ENCODE results near the gene KRTAP1-5. TPM values are rescaled to one million over a fixed set of nuclear protein-coding genes. Genes with fewer than 3 reads are reported as not detected.
"Not testable (repeated sequence)": the region's sequence is repeated elsewhere in the genome, so short reads cannot be mapped to it uniquely, and the experiment has no call there.

The KRTAP1-5 gene
- total RNA-seq, 2 donors from 2014 or later = not detected

DNA sequence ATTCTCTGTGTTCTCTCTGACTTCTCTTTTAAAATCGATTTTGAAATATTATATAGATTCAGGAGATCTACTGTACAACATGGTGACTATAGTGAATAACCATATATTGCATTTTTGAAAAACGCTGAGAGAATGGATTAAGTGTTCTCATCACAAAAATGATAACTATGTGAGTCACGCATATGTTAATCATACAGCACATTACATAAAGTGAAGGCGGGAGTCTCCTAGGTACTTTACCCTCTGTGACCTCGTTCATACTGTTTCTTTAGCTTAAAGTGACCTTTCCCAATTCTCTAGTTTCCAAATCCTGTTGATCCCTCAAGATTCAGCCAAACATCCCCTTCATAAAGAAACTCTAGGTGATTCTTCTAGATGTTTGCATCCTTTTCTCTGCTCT, 24.2 kb downstream of the KRTAP1-5 start:
- Mint-ChIP-seq H3K9me3 (no peaks in the 10 kb centered on the region), H3K4me1 (no peaks in the 10 kb centered on the region), H3K27me3 (ENCODE audit: insufficient read depth) (no peaks in the 10 kb centered on the region), H3K36me3 (ENCODE audit: low read depth) (no peaks in the 10 kb centered on the region), H3K4me3 (no peak overlapping the region), H3K27ac (no peak overlapping the region)
- TF ChIP-seq, protein P1, sequence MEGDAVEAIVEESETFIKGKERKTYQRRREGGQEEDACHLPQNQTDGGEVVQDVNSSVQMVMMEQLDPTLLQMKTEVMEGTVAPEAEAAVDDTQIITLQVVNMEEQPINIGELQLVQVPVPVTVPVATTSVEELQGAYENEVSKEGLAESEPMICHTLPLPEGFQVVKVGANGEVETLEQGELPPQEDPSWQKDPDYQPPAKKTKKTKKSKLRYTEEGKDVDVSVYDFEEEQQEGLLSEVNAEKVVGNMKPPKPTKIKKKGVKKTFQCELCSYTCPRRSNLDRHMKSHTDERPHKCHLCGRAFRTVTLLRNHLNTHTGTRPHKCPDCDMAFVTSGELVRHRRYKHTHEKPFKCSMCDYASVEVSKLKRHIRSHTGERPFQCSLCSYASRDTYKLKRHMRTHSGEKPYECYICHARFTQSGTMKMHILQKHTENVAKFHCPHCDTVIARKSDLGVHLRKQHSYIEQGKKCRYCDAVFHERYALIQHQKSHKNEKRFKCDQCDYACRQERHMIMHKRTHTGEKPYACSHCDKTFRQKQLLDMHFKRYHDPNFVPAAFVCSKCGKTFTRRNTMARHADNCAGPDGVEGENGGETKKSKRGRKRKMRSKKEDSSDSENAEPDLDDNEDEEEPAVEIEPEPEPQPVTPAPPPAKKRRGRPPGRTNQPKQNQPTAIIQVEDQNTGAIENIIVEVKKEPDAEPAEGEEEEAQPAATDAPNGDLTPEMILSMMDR (conservative IDR thresholded peaks at IDR 0.05) = no peak
- Histone ChIP-seq H3K9ac (ENCODE audit: extremely low read depth, low read length, poor library complexity, severe bottlenecking) (no peak overlapping the region), H3K27ac (ENCODE audit: low read depth, low read length) (no peak overlapping the region), H3K4me3 (ENCODE audit: low read length) (no peak overlapping the region), H3K27me3 (ENCODE audit: control insufficient read depth, insufficient read depth, low read length, poor library complexity, severe bottlenecking) (no peaks in the 10 kb centered on the region), H3K36me3 (ENCODE audit: control insufficient read depth, insufficient read depth, low read length) (no peaks in the 10 kb centered on the region), H3K9me3 (ENCODE audit: control insufficient read depth, low read length) (no peaks in the 10 kb centered on the region), H3K4me1 (ENCODE audit: control insufficient read depth, insufficient read depth, low read length) (no peaks in the 10 kb centered on the region)
- no peak for DNase-seq
- WGBS, 2 experiments (ENCODE audit: insufficient coverage in 1 of 2, insufficient read length in 1 of 2) = 82 to 87% methylated on average over 3 to 5 of the region's 5 CpGs

DNA sequence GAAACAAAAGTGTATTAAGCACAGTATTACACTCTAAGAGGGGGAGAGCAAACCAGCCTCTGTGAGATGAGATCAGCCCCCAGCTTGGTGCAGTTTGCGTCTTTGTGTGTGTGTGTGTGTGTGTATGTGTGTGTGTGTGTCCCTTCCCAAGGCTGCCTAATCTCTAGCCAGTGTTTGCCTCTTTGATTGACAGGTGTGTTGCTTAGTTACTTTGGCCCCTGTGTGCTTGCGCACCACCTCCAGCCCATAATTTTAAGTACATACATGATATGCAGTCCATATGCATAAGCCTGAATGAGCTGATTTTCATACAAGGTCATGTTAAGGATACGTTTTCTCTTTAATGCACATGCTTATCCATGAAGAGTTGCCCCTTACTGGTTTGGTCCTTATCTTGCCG, 25.2 kb downstream of the KRTAP1-5 start:
- Mint-ChIP-seq H3K4me1 (no peaks in the 10 kb centered on the region), H3K9me3 (no peaks in the 10 kb centered on the region), H3K27ac (no peak overlapping the region), H3K4me3 (no peak overlapping the region), H3K36me3 (ENCODE audit: low read depth) (no peaks in the 10 kb centered on the region), H3K27me3 (ENCODE audit: insufficient read depth) (no peaks in the 10 kb centered on the region)
- H3K27ac ChIP-seq (ENCODE audit: low read depth, low read length) = no peak overlapping the region
- H3K9ac ChIP-seq (ENCODE audit: extremely low read depth, low read length, poor library complexity, severe bottlenecking) = no peak overlapping the region
- no peak overlapping the region for H3K4me3 ChIP-seq (ENCODE audit: low read length)
- DNase-seq = no peak
- H3K36me3 ChIP-seq (ENCODE audit: control insufficient read depth, insufficient read depth, low read length) = no peaks in the 10 kb centered on the region
- TF ChIP-seq, protein P1 (conservative IDR thresholded peaks at IDR 0.05) = no peak
- 83 to 93% methylated on average over 1 to 4 of the region's 4 CpGs for WGBS, 2 experiments (ENCODE audit: insufficient coverage in 1 of 2, insufficient read length in 1 of 2)
- H3K4me1 ChIP-seq (ENCODE audit: control insufficient read depth, insufficient read depth, low read length) = no peaks in the 10 kb centered on the region
- H3K27me3 ChIP-seq (ENCODE audit: control insufficient read depth, insufficient read depth, low read length, poor library complexity, severe bottlenecking) = no peaks in the 10 kb centered on the region
- no peaks in the 10 kb centered on the region for H3K9me3 ChIP-seq (ENCODE audit: control insufficient read depth, low read length)

DNA sequence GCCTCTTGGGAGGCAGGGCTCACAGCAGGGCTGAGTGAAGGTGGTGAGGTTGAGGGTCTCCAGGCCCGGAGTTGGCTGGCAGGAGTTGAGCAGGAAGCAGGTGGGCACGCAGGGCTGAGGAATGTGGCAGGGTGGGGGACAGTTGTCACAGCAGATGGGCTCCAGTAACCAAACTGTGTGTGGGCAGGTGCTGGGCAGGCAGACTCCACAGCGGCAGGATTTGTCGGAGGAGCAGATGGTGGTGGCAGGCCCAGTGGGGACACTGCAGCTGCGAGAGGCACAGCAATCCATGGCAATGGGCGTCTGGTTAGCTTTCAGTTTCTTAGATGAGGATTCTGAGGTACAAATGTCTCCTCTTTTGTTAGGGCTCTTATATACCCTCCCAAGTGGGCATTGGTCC, 27.4 kb downstream of the KRTAP1-5 start, which contains the start of gene KRTAP3-2:
KRTAP3-2 (minus strand) TSS at position 344 of the 400 bp plus-strand sequence; CDS start at position 291, 53 bp downstream.
- not testable (repeated sequence) for H3K27me3 ChIP-seq (ENCODE audit: control insufficient read depth, insufficient read depth, low read length, poor library complexity, severe bottlenecking); H3K27me3 Mint-ChIP-seq (ENCODE audit: insufficient read depth); H3K4me1 Mint-ChIP-seq; H3K9me3 ChIP-seq (ENCODE audit: control insufficient read depth, low read length); H3K4me1 ChIP-seq (ENCODE audit: control insufficient read depth, insufficient read depth, low read length); H3K27ac ChIP-seq (ENCODE audit: low read depth, low read length); H3K36me3 ChIP-seq (ENCODE audit: control insufficient read depth, insufficient read depth, low read length); H3K36me3 Mint-ChIP-seq (ENCODE audit: low read depth); H3K4me3 Mint-ChIP-seq; DNase-seq; H3K9me3 Mint-ChIP-seq; H3K4me3 ChIP-seq (ENCODE audit: low read length); H3K27ac Mint-ChIP-seq; H3K9ac ChIP-seq (ENCODE audit: extremely low read depth, low read length, poor library complexity, severe bottlenecking)
- WGBS, 2 experiments (ENCODE audit: insufficient coverage in 1 of 2, insufficient read length in 1 of 2) = 94 to 95% methylated on average over 2 to 5 of the region's 6 CpGs

DNA sequence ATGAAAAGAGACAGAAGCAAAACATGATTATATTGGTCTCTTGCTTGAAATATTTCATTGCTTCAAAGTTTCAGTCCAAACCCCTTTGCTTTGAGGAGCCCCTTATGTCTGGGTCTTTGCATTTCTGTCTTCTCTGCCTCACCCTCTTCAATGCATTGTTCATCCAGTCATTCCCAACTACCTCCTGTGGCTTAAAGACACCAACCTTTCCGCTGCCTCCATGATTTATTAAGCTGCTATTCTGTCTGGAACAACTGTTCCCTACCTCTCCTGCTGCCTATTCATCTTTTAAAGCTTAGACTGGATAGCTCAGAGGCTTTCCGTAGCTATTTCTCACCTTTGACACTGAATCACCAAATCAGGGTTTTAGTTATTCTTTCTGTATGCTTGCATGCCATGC, 29.6 kb downstream of the KRTAP1-5 start:
- TF ChIP-seq, protein P1 (conservative IDR thresholded peaks at IDR 0.05) = no peak
- Mint-ChIP-seq H3K9me3 (no peaks in the 10 kb centered on the region), H3K27me3 (ENCODE audit: insufficient read depth) (no peaks in the 10 kb centered on the region), H3K27ac (no peak overlapping the region), H3K36me3 (ENCODE audit: low read depth) (no peaks in the 10 kb centered on the region), H3K4me3 (no peak overlapping the region), H3K4me1 (peaks cover 6% of the 10 kb centered on the region)
- no peak overlapping the region for H3K4me3 ChIP-seq (ENCODE audit: low read length)
- H3K9me3 ChIP-seq (ENCODE audit: control insufficient read depth, low read length) = no peaks in the 10 kb centered on the region
- DNase-seq = no peak
- no peak overlapping the region for H3K9ac ChIP-seq (ENCODE audit: extremely low read depth, low read length, poor library complexity, severe bottlenecking)
- H3K27me3 ChIP-seq (ENCODE audit: control insufficient read depth, insufficient read depth, low read length, poor library complexity, severe bottlenecking) = no peaks in the 10 kb centered on the region
- H3K27ac ChIP-seq (ENCODE audit: low read depth, low read length) = no peak overlapping the region
- no peaks in the 10 kb centered on the region for H3K36me3 ChIP-seq (ENCODE audit: control insufficient read depth, insufficient read depth, low read length)
- 87 to 94% methylated on average over 2 of the region's 2 CpGs for WGBS, 2 experiments (ENCODE audit: insufficient coverage in 1 of 2, insufficient read length in 1 of 2)
- no peaks in the 10 kb centered on the region for H3K4me1 ChIP-seq (ENCODE audit: control insufficient read depth, insufficient read depth, low read length)

All from endodermal cell (in vitro differentiated cells).